NCI-H2107 treated with DMSO at 0.1 percent for 48 hours (cell line): ENCODE data around the gene TIAM1.

ENCODE experiments used
- DNase-seq: peaks from one replicate; lab custom pipeline; 2025; ENCODE audit not compliant: unreplicated experiment; lab: John Stamatoyannopoulos, UW

TIAM1 gene

DNA sequence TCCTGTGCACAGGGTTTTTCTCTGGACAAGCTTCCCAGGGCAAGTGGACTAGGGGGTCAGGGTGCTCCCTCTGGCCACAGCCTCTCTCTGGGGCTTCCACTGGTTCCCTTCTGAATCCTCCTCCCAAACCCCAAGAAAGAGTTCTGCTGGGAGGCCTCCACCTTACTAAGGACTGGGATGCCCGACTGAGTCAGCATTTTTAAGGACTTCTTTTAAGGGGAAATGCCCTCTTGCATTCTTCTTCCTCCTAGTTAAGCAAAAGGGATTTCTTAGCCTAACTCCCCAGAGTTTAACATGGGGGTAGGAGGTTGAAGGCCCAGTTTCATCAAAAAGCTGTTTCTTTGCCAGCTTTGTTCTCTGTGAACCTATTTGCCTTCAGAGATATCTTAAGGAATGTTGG, 206.1 kb downstream of the TIAM1 start:
- DNase-seq = no peak

DNA sequence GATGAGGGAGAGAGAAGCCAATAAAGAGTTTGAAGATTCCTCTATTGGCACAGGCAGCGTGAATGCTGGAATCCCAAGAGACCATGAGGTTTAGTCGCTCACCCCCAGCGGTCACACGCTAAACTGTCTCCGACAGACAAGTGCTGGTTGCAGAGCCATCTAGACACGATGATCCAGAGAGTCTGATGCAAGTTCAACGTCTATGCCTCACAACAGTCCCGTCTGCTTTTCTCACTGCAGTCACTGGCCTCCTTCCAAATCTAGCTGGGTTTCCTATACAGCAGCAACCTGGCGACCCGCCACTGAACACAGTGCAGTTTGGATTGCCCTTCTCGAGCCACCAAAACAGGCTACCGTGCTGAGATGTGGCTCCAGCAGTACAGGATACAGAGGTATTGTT, 207.2 kb downstream of the TIAM1 start:
- peak; percentile 10 for DNase-seq

DNA sequence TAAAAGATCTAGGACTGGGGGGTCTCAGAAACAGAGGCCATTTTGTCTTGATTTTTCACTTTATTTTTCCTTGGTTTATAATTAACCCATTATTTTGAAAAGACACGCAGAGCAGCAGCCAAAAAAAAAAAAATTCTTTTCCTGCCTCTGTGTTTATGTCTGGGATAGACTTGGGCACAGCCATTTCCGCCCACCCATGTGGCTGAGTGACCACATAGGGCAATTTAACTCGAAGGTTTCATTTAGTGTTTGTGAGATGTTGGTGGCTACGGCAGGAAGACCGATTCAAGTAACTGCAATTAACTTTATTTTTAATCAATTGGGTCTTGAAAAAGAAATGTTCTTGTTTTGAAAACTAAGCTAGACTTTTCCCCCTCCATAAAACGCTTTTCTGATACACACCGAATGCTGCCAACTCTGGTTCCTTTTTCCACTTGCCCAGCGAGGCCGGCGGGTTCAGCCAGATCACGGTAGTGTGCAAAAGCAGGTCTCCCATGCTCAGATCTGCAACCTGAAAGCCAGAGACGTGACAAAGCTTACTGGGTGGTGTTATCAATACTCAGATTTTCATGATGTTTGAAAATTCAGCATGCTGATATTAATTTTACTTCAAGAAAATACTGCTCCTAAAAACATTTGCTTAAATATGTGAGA, 208.4 kb downstream of the TIAM1 start:
- no peak for DNase-seq

DNA sequence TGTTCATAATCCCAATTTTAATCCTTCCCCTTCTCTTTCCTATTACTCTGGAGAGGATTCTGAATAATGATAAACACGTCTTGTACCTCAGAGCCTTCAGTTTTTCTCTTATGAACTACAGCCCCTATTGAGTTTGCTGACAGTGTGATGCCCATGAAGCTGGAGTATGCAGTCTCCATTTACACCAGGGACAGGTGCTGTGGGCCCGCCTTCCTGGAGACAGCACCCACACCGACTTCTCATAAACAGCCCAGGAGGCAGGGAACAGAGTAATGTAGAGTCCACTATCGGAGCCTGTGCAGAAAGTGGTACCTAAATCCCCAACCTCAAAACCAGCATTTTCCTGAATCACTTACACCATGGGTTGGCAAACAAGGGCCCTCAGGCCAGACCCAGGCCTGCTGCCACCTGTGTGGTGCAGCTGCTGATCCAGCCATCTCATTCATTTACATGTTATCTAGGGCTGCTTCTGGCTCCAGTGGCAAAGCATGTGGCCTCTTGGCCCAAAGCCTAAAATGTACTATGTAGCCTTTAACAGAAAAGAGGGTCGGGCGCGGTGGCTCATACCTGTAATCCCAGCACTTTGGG, 210.7 kb downstream of the TIAM1 start:
- no peak for DNase-seq

DNA sequence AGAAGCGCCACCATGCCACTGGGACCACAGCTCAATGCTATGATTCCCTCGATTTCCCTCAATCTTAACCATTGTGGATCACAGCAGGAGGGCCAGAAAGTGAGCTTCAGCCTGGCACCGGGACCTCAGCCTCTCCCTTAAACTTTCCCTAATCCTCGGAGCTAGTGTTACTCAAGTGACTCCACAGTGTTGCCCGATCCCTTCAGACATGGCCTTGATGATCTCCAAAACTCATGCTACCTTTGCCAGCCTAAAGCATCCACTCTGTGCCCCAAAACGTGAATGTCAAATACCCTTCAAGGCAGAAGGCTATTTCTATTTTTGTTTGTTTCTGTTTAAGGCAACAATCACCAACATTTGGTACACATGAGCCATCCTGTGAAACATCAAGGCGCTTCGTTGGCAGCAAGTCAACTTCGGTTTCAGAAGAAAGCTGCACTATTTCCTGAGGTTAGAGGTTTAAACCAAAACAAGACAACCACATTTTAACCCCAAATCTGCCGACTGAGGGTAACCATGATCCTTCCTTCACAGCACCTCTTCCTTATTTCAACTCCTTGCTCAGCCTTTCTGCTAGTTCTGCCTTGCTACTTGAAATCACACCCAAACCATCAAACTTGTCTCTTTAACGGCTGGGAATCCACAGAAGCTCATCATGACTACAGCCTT, 211.4 kb downstream of the TIAM1 start:
- DNase-seq = no peak

DNA sequence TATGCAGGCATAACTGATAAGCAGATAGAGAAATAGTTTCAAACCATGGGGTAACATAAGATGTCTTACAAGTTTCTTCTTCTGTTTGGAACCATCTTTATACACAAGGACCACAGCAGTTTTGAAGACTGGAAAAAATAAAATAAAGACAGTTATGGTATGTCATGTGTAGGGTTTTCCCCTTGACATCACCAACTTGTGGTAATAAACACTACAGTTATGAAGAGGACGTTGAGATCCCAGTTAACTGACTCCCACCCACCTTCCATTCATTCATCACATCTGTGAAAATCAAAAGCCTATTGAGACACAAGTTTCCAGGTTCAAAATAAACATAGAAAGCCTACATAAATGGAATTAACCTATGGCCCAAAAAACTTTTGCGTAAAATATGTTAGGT, 213.2 kb downstream of the TIAM1 start:
- no peak for DNase-seq

DNA sequence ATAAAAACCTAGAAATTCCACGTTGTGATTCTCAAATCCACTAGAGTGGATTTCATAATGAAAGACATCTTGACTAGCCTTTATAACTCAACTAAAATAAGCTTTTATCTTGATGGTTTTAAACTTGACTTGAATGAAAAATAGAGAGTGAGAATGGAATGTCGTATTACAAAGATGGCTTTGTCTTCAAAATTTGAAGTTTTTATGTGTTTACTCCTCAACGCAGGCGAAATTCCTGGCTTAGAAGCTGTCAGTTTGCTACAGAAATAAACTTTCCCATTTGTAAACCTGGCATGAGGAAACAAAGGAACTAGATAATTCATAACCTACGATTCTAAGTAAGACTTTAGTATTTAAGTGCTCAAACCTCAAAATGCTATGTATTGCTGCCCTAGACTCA, 215.8 kb downstream of the TIAM1 start:
- DNase-seq = no peak

DNA sequence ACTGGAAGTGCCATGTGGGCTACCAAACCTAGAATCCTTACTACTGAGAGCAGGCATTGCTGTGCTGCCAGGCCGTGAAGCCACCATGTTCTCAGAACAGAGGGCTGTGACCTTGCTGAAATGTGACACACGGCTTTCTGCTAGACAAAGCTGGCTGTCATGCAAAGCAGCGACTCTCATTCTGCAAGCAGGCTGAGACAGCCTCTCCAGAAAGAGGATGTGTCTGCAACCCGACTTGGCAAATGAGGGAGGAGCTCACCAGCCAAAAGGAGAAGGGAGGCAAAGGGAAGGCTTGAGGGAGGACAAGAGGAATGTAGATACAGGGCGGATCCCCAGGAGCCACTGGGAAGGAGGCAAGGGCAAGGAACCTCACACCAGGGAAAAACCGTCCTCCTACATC, 220.1 kb downstream of the TIAM1 start:
- no peak for DNase-seq

DNA sequence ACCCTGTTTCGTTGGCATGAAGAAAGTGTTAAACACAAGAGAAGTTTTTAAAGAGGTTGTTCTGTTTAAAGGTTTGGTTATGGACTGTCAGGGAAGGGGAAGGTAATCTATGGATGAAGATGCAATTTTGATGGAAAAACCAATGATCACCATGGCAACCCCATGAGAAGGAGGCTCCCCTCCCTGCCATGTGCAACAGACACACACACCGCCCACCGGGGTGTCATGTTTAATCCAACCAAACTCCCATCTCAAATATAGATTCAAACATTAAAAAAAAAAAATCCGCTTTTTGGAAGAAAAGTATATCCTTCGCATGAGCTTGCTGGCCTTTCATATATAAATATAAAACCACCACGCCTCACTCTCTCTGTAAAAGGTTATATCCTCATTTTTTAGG, 224.9 kb downstream of the TIAM1 start:
- DNase-seq = no peak

DNA sequence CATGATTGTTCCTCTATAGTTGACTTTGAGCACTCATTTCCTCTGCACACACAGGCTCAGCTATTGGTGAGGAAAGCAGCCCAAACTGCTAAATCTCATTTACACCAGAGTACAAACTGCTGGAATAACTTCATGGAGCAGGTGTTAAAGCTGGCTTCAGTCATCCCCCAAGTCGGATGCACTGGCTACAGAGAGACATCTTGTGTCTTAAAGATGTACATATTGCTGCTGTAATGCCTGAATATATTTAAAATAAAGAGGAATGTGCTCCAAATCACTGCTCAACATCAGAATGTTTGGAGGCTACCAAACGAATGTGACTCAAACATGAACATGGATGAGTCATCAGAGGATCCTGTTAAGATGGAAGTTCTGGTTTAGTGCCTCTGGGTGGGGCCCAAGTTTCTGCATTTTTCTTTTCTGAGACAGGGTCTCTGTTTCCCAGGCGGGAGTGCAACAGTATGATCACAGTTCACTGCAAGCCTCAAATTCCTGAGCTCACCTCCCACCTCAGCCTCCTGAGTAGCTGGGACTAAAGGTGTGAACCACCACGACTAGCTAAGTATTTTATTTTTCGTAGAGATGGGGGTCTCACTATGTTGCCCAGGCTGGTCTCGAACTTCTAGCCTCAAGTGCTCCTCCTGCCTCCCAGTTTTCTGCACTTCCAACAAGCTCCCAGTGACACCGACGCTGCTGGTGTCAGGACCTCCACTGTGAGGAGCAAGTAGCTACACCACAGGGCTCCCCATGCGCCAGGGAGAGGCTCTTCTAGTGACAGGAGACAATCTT, 226.7 kb downstream of the TIAM1 start:
- DNase-seq = no peak

DNA sequence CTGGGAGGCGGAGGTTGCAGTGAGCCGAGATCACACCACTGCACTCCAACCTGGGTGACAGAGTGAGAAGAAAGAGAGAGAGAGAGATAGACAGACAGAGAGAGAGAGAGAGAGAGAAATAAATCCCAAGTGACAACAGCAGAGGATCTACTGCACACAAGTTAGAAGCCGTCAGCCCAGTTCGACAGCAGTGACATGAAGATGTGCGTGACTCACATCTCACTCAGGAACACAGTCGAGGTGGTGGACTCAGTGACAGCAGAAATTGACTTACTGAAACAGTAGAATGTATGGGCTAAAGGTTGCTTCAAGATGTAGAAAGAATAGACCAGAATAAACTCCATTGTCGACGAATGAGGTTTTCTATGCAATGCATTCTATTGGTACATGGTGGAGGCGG, 228.8 kb downstream of the TIAM1 start:
- DNase-seq = no peak

DNA sequence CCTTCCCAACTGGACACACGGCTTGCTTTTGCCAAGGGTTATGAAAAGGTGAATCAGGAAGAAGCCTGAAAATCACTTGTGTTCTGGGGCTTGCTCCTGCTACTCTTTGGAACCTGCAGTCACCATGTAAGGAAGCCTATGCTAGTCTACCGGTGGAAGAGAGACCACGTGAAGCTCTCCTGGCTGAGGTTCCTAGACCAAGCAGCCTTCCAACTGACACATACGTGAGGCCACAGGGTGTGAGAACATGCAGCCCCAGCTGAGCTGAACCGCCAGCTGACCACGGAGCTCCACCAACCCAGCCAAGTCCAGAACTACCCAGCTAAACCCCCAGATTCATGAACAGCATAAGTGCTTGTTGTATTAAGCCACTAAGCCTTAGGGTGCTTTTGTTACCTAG, 233.0 kb downstream of the TIAM1 start:
- DNase-seq = no peak

DNA sequence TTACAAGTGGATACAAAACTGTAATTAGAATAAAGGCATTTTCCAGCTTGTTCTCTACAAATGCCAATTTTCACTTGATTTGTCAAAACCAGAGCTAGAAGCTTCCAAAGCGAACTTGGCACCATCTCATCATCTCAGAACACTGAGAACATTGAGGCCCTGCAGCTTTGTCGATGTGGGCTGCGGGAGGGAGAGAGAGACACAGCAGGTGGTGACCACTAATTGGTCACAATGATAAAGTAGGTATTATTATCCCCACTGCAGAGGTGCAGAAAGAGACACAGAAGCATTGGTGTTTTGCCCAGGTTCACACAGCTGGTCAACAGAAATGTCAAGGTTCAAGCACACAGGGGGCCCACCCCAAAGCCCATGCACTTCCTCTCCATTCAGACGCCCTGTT, 233.6 kb downstream of the TIAM1 start:
- peak; percentile 16 for DNase-seq

DNA sequence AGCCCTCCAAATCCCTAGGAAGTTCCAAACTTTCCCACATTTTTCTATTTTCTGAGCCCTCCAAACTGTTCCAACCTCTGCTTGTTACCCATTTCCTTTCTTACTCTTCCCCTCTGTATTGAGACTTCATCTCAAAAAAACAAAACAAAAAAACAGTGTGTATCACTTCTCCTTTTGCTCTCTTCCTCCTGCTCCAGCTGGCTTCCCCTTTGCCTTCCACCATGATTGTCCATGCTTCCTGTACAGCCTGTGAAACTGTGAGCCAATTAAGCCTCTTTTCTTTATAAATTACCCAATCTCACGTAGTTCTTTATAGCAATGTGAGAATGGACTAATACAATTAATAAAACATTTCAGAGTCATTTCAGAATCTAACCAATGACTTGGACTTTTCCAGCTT, 236.2 kb downstream of the TIAM1 start:
- no peak for DNase-seq

DNA sequence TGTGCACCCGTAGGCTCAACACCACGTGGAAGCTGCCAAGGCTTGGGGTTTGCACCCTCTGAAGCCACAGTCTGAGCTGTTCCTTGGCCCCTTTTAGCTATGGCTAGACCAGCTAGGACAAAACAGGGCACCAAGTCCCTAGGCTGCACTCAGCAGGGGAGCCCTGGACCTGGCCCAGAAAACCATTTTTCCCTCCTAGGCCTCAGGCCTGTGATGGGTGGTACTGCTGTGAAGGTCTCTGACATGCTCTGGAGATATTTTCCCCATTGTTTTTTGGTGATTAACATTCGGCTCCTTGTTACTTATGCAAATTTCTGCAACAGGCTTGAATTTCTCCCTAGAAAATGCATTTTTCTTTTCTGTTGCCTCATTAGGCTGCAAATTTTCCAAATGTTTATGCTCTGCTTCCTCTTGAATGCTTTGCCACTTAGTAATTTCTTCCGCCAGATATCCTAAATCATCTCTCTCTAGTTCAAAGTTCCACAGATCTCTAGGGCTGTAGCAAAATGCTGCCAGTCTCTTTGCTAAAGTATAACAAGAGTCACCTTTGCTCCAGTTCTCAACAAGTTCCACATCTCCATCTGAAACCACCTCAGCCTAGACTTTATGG, 236.8 kb downstream of the TIAM1 start:
- DNase-seq = no peak

DNA sequence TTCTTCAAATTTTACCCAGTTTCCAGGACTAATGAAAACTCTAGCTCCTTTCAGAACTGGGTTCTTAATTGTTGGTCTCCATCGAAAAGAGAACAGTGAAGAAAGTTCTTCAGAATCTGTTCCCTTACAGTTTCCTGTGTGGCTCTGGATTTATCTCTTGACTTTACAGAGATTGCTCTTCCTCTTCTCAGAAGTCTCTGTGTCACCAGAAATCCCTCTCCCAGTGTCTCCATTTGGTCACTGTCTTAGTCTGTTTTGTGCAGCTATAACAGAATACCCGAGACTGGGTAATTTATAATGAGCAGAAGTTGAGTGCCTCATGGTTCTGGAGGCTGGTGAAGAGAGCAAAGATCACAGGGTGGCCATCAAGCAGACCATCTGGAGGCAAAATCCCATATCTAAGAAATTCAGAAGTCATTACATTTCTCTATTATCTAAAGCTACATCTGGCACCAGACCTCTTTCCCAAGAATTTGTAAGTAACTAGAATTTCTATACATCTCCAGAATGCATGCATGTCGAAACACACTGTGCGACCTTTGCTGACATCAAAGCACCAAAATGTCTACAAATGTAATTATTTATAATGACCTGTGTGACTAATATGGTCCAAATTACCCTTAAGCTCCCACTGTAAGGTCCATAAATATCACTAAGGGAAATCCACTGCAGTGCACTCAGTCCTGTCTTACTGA, 240.3 kb downstream of the TIAM1 start:
- no peak for DNase-seq

DNA sequence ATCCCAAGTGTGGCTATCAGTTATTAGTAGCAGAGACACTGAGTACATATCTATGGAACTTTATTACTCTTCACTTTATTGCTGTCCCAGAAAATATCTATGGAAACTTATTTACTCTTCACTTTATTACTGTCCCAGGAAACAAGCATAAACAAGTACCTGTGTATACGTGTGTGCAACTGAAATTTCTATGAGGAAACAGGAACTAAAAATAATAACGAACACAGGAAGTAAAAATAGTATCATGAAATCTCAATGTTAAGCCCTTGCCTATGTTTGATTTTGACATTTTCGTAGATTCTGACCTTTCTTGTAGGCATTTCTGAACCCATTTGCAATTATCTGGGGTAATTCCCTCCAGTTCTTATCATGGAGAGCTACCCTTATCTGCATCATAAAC, 240.9 kb downstream of the TIAM1 start:
- DNase-seq = no peak

DNA sequence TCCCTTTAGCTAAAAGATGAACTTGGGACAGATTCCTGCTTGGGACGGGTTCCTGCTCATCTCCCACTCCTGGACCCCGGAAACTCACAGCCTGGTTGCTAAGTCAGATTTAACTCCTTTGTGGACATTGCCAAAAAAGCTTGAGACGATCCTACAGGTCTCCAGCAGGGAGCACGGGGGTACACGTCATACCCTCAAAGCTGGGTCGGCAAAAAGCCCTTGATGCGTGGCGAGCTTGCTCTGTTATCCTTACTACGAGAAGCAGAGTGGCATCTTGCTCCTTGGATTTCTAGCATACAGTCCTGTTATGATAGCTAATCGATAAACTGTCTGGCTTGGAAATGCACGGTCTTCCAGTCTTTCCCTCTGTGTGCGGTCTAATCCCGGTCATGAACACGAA, 244.9 kb downstream of the TIAM1 start:
- no peak for DNase-seq

DNA sequence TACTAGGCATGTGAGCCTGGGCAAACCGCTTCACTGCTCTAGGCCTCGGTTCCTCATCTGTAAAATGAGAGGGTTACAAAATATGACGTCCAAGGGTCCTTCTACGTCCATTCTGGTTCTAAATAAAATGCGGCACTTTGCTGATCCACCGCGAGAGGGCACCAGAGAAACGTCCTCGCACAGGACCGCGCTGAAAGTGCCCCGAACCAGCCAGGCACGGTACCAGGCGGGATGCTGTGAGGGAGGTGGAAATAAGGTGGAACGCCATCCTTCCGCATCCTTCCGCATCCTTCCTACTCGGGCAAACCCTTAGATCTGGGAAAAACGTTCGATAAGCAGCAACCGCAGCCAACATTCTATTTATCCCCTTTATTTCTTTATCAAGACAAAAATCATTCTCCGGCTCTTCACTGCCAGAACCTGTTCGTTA, 245.5 kb downstream of the TIAM1 start:
- DNase-seq = peak; percentile 49

DNA sequence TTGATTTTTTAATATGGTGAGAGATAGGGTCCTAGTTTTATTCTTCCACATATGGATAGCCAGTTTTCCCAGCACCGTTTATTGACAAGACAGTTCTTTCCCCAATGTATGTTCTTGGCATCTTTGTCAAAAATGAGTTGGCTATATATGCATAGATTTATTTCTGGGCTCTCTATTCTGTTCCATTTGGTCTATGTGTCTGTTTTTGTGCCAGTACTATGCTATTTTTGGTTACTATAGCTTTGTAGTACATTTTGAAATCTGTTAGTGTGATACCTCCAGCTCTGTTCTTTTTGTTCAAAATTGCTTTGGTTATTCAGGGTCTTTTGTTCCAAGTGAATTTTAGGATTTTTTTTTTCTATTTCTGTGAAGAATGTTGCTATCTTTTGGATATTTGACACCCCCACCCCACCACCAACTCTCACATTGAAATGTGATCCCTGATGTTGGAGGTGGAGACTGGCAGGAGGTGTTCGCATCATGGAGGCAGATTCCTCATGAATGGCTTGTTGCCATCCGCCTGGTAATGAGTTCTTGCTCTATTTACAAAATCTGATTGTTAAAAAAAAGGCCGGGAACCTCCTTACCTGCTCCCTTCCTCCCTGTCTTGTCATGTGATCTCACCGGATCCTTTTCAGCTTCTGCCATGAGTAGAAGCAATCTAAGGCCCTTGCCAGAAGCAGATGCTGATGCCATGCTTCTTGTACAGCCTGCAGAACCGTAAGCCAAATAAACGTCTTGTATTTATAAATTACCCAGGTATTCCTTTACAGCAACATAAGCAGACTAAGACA, 251.0 kb downstream of the TIAM1 start:
- no peak for DNase-seq
